Neutrophil (primary cell): ENCODE results near the gene ADORA3.

Experiments
- H3K27ac ChIP-seq: fragments of 200-600 bp; sonication (generic); 2 replicates; pipeline ENCODE4 v1.5.1; 2016; ENCODE audit warnings: mild to moderate bottlenecking, moderate library complexity
- H3K27me3 ChIP-seq: fragments of 200-600 bp; sonication (generic); 2 replicates; pipeline ENCODE4 v1.6.0; 2016; ENCODE audit warnings: mild to moderate bottlenecking
- H3K36me3 ChIP-seq: fragments of 200-600 bp; sonication (generic); 2 replicates; pipeline ENCODE4 v1.5.1; 2017
- H3K4me1 ChIP-seq, 2 experiments: fragments of 200-600 bp in 1 of 2; sonication (generic) in 1 of 2; 1 replicate in 1 of 2; 2 replicates in 1 of 2; pipeline versions ENCODE4 v1.5.1 to v1.6.1; 2013 to 2016; ENCODE audit warnings: low read depth in 1 of 2, low read length in 1 of 2, mild to moderate bottlenecking in 1 of 2, moderate library complexity in 1 of 2; ENCODE audit not compliant: control insufficient read depth in 1 of 2, insufficient read depth in 1 of 2
- H3K4me3 ChIP-seq, 2 experiments: fragments of 200-600 bp in 1 of 2; sonication (generic) in 1 of 2; 1 replicate in 1 of 2; 2 replicates in 1 of 2; pipeline ENCODE4 v1.5.1; 2013 to 2016; ENCODE audit warnings: low read depth in 1 of 2, low read length in 1 of 2, mild to moderate bottlenecking in 1 of 2, moderate library complexity in 1 of 2
- H3K9me3 ChIP-seq: fragments of 200-600 bp; sonication (generic); 2 replicates; pipeline ENCODE4 v1.5.1; 2016
- CTCF ChIP-seq: fragments of 200-600 bp; sonication (generic); IDR thresholded peaks from 2 replicates; pipeline ENCODE4 v1.5.1; 2016; ENCODE audit warnings: antibody characterized with exemption

ADORA3 gene

GRCh38 chr1:111496398-111496797 lies 7.0 kb downstream of the ADORA3 start:
- Histone ChIP-seq H3K36me3 (no peaks in the 10 kb centered on the region), H3K4me3 (no peak overlapping the region), H3K9me3 (no peaks in the 10 kb centered on the region), H3K4me1 (peaks cover 2 to 9% of the 10 kb centered on the region in 2 experiments), H3K27ac (no peak overlapping the region), H3K27me3 (no peaks in the 10 kb centered on the region)
- no peak for TF ChIP-seq CTCF

GRCh38 chr1:111491070-111491469 lies 12.4 kb downstream of the ADORA3 start:
- Histone ChIP-seq H3K27me3 (no peaks in the 10 kb centered on the region), H3K4me1 (peaks cover 47 to 49% of the 10 kb centered on the region in 2 experiments), H3K36me3 (no peaks in the 10 kb centered on the region), H3K27ac (peak overlapping the region; percentile 90), H3K9me3 (no peaks in the 10 kb centered on the region), H3K4me3 (no peak overlapping the region)
- TF ChIP-seq CTCF = no peak

GRCh38 chr1:111490220-111490619 lies 13.2 kb downstream of the ADORA3 start:
- H3K4me1 ChIP-seq = peaks cover 47 to 49% of the 10 kb centered on the region in 2 experiments
- peak overlapping the region; percentile 90 for H3K27ac ChIP-seq
- H3K9me3 ChIP-seq = no peaks in the 10 kb centered on the region
- H3K27me3 ChIP-seq = no peaks in the 10 kb centered on the region
- no peaks in the 10 kb centered on the region for H3K36me3 ChIP-seq
- H3K4me3 ChIP-seq = peak overlapping the region in 1 of 2 experiments; percentile 33
- TF ChIP-seq CTCF = no peak

DNA sequence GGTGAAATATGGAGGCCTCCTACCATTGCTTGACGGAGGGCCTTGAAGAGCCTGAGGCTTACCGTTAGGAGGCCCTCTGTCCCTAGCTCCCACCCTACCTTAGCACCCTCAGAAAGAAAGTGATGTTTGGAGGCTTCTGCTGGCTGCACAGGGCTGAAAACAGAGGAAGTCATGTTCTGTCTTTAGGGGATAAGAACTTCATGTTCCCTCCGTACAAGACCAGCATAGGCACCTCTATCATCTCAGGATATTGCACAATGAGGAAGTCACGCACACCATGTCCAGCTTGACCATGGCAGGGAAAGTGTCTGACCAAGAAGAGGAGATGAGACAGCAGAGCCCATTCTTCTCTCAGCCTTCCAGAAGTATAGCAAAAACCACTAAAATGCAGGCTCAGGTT lies 13.8 kb downstream of the ADORA3 start:
- Histone ChIP-seq H3K36me3 (no peaks in the 10 kb centered on the region), H3K4me3 (peak overlapping the region; percentile 21 to 33), H3K9me3 (no peaks in the 10 kb centered on the region), H3K4me1 (peaks cover 47 to 49% of the 10 kb centered on the region in 2 experiments), H3K27ac (peak overlapping the region; percentile 90), H3K27me3 (no peaks in the 10 kb centered on the region)
- no peak for TF ChIP-seq CTCF

DNA sequence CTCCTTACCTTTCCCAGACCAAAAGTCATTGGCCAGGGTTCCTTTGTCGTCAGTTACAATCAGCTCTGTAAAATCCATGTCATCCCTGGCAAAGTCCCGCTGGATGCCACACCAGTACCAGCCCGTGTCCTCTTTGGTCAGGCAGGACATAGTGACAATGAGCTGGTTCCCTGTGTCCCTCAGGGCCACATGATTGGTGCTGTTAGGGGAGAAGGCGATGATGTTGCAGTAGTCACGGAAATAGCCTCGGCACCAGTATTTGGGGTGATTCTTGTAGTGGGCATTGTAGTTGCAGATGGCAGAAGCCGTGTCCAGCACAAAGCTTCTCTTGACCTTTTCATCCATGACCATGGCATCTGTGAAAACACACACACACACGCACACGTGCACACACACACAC lies 14.8 kb downstream of the ADORA3 start:
- Histone ChIP-seq H3K4me3 (no peak overlapping the region), H3K36me3 (no peaks in the 10 kb centered on the region), H3K27ac (peak overlapping the region; percentile 90), H3K27me3 (no peaks in the 10 kb centered on the region), H3K4me1 (peaks cover 53 to 56% of the 10 kb centered on the region in 2 experiments), H3K9me3 (no peaks in the 10 kb centered on the region)
- TF ChIP-seq CTCF = no peak

DNA sequence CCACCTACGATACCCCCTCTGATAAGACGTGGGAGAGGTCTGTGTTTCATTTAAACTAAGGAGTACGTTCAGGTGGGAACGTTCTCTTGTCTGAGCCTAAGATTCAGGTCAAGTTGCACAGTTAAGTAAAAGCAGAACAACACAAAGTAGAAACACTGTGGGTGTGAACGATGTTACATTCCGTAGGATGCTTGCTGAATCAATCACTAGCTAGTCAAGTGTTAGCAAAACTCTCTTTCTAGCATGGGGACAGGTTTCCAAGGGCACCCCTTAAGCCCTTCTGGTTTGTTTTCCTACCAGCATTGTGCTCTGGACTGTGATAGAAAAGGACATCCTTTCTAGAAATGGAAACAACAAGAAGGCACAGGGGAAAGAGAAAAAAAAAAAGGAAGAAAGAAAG lies 16.3 kb downstream of the ADORA3 start:
- TF ChIP-seq CTCF = no peak
- Histone ChIP-seq H3K9me3 (no peaks in the 10 kb centered on the region), H3K36me3 (no peaks in the 10 kb centered on the region), H3K27me3 (no peaks in the 10 kb centered on the region), H3K4me1 (peaks cover 53 to 60% of the 10 kb centered on the region in 2 experiments), H3K4me3 (no peak overlapping the region), H3K27ac (peak overlapping the region; percentile 90)
